Osteoblast (primary cell): ENCODE data around the gene IQCE. TPM values are rescaled to one million over a fixed set of nuclear protein-coding genes. Genes with fewer than 3 reads are reported as not detected.

Source experiments
- DNase-seq: peaks from one replicate; pipeline ENCODE4 v3.0.0; 2011; ENCODE audit warnings: low spot score, mixed read lengths; ENCODE audit not compliant: insufficient read length; ENCODE audit errors: missing footprints
- H2AFZ ChIP-seq: 2 replicates; pipeline ENCODE4 v1.6.0; 2011; ENCODE audit warnings: mild to moderate bottlenecking, low read length
- H3K27ac ChIP-seq: 2 replicates; pipeline ENCODE4 v1.5.1; 2011; ENCODE audit warnings: mild to moderate bottlenecking, low read depth, low read length, moderate library complexity
- H3K27me3 ChIP-seq: 2 replicates; pipeline ENCODE4 v1.6.0; 2012; ENCODE audit warnings: mild to moderate bottlenecking, control low read depth, inconsistent platforms, low read length, moderate library complexity; ENCODE audit not compliant: insufficient read depth
- H3K36me3 ChIP-seq: 2 replicates; pipeline ENCODE4 v1.5.1; 2011; ENCODE audit warnings: mild to moderate bottlenecking, low read length, control low read depth, moderate library complexity; ENCODE audit not compliant: insufficient read depth
- H3K4me1 ChIP-seq: 2 replicates; pipeline ENCODE4 v1.5.1; 2011; ENCODE audit warnings: mild to moderate bottlenecking, low read length, control low read depth, moderate library complexity; ENCODE audit not compliant: insufficient read depth
- H3K4me2 ChIP-seq: 2 replicates; pipeline ENCODE4 v1.6.0; 2011; ENCODE audit warnings: mild to moderate bottlenecking, low read length; ENCODE audit not compliant: insufficient read depth
- H3K4me3 ChIP-seq: fragments of 200-600 bp; sonication (generic); 3 replicates; pipeline ENCODE4 v1.5.1; 2012; ENCODE audit warnings: mild to moderate bottlenecking, low read length, inconsistent platforms; ENCODE audit not compliant: insufficient read depth
- H3K79me2 ChIP-seq: 2 replicates; pipeline ENCODE4 v1.6.0; 2012; ENCODE audit warnings: mild to moderate bottlenecking, low read length, control low read depth, inconsistent platforms; ENCODE audit not compliant: insufficient read depth
- H3K9me3 ChIP-seq: 2 replicates; pipeline ENCODE4 v1.5.1; 2011; ENCODE audit warnings: low read depth, low read length, control low read depth
- H4K20me1 ChIP-seq: 2 replicates; pipeline ENCODE4 v1.6.0; 2012; ENCODE audit warnings: mild to moderate bottlenecking, low read length, control low read depth; ENCODE audit not compliant: insufficient read depth
- CTCF ChIP-seq: IDR thresholded peaks from 2 replicates; pipeline ENCODE4 v1.5.1; 2011; ENCODE audit warnings: mild to moderate bottlenecking, low read depth, low read length, moderate library complexity; ENCODE audit errors: extremely low read depth
- total RNA-seq: library from RNA; depleted of rRNA; stranded (reverse); fragments of >200 nt; gene quantifications from 2 replicates; pipeline ENCODE4 v1.2.3, GENCODE V29; 2012

IQCE gene
- total RNA-seq, 1 donor = 18.8 TPM

GRCh38 chr7:2658941-2659340, 100.2 kb downstream of the IQCE start:
- TF ChIP-seq CTCF = no peak
- Histone ChIP-seq H3K36me3 (peaks cover 5% of the 10 kb centered on the region), H3K27me3 (no peaks in the 10 kb centered on the region), H4K20me1 (peaks cover 5% of the 10 kb centered on the region), H3K79me2 (no peaks in the 10 kb centered on the region), H3K27ac (no peak overlapping the region), H3K4me1 (no peaks in the 10 kb centered on the region), H3K9me3 (no peaks in the 10 kb centered on the region), H3K4me2 (no peak overlapping the region), H2AFZ (no peak overlapping the region), H3K4me3 (no peak overlapping the region)
- no peak for DNase-seq

GRCh38 chr7:2659556-2660358, 101.0 kb downstream of the IQCE start:
- Histone ChIP-seq H3K79me2 (no peaks in the 10 kb centered on the region), H4K20me1 (peaks cover 5% of the 10 kb centered on the region), H3K4me3 (no peak overlapping the region), H3K9me3 (no peaks in the 10 kb centered on the region), H3K27me3 (no peaks in the 10 kb centered on the region), H3K27ac (no peak overlapping the region), H2AFZ (no peak overlapping the region), H3K4me1 (no peaks in the 10 kb centered on the region), H3K4me2 (no peak overlapping the region), H3K36me3 (peaks cover 5% of the 10 kb centered on the region)
- TF ChIP-seq CTCF = no peak
- no peak for DNase-seq

GRCh38 chr7:2660359-2661095, 101.7 kb downstream of the IQCE start:
- no peaks in the 10 kb centered on the region for H3K9me3 ChIP-seq
- H3K4me3 ChIP-seq = no peak overlapping the region
- H3K79me2 ChIP-seq = no peaks in the 10 kb centered on the region
- no peak overlapping the region for H3K27ac ChIP-seq
- no peak for DNase-seq
- H3K4me1 ChIP-seq = no peaks in the 10 kb centered on the region
- peaks cover 5% of the 10 kb centered on the region for H3K36me3 ChIP-seq
- peak; percentile 27 for TF ChIP-seq CTCF
- H4K20me1 ChIP-seq = peaks cover 3% of the 10 kb centered on the region
- no peak overlapping the region for H3K4me2 ChIP-seq
- H2AFZ ChIP-seq = no peak overlapping the region
- no peaks in the 10 kb centered on the region for H3K27me3 ChIP-seq

- Histone ChIP-seq H4K20me1 (peaks cover 2% of the 10 kb centered on the region), H3K4me1 (no peaks in the 10 kb centered on the region), H3K9me3 (no peaks in the 10 kb centered on the region), H3K79me2 (no peaks in the 10 kb centered on the region), H3K36me3 (peaks cover 5% of the 10 kb centered on the region), H3K4me2 (no peak overlapping the region), H3K27ac (no peak overlapping the region), H3K27me3 (no peaks in the 10 kb centered on the region), H3K4me3 (no peak overlapping the region), H2AFZ (no peak overlapping the region)
- no peak for DNase-seq
- TF ChIP-seq CTCF = no peak
Measured at GRCh38 chr7:2661096-2661449, 102.3 kb downstream of the IQCE start.
